MM.1S (cell line): Measurements from ENCODE around the gene RCOR1.

ENCODE experiments used
- DNase-seq: peaks from one replicate; pipeline ENCODE4 v3.0.0-alpha.2; 2015
- H2AFZ ChIP-seq: fragments of 300-600 bp; sonication (generic); 2 replicates; pipeline ENCODE4 v1.6.0; 2016; ENCODE audit warnings: antibody characterized with exemption, low read length
- H3F3A ChIP-seq: fragments of 300-600 bp; sonication (generic); 2 replicates; pipeline ENCODE4 v1.6.1; 2016; ENCODE audit warnings: mild to moderate bottlenecking, antibody characterized with exemption, low read length, moderate library complexity, mixed read lengths; ENCODE audit not compliant: insufficient read depth
- H3K27ac ChIP-seq: fragments of 300-600 bp; sonication (generic); 2 replicates; pipeline ENCODE4 v1.5.1; 2016; ENCODE audit warnings: mild to moderate bottlenecking, low read length
- H3K27me3 ChIP-seq: fragments of 300-600 bp; sonication (generic); replicated peaks from 2 replicates; pipeline ENCODE4 v1.6.0; 2016; ENCODE audit warnings: low read length; ENCODE audit not compliant: insufficient read depth
- H3K36me3 ChIP-seq: fragments of 300-600 bp; sonication (generic); replicated peaks from 2 replicates; pipeline ENCODE4 v1.6.1; 2016; ENCODE audit warnings: mild to moderate bottlenecking, low read length, mixed read lengths; ENCODE audit not compliant: insufficient read depth
- H3K4me1 ChIP-seq: fragments of 300-600 bp; sonication (generic); 2 replicates; pipeline ENCODE4 v1.6.1; 2016; ENCODE audit warnings: low read length, mixed read lengths
- H3K4me2 ChIP-seq: fragments of 300-600 bp; sonication (generic); 2 replicates; pipeline ENCODE4 v1.6.0; 2016; ENCODE audit warnings: low read depth, low read length
- H3K4me3 ChIP-seq: fragments of 300-600 bp; sonication (generic); 2 replicates; pipeline ENCODE4 v1.5.1; 2016; ENCODE audit warnings: low read length, mixed read lengths
- H3K79me2 ChIP-seq: fragments of 300-600 bp; sonication (generic); 2 replicates; pipeline ENCODE4 v1.6.1; 2016; ENCODE audit warnings: mixed run types, low read length, mixed read lengths
- H3K9ac ChIP-seq: fragments of 300-600 bp; sonication (generic); 2 replicates; pipeline ENCODE4 v1.6.1; 2016; ENCODE audit warnings: low read length, mixed read lengths
- H3K9me2 ChIP-seq: fragments of 300-600 bp; sonication (generic); replicated peaks from 2 replicates; pipeline ENCODE4 v1.6.1; 2016; ENCODE audit warnings: mild to moderate bottlenecking, low read length, mixed read lengths; ENCODE audit not compliant: insufficient read depth
- H3K9me3 ChIP-seq: fragments of 300-600 bp; sonication (generic); replicated peaks from 2 replicates; pipeline ENCODE4 v1.6.1; 2016; ENCODE audit warnings: mild to moderate bottlenecking, low read length, mixed read lengths; ENCODE audit not compliant: insufficient read depth
- H4K20me1 ChIP-seq: fragments of 300-600 bp; sonication (generic); 2 replicates; pipeline ENCODE4 v1.6.1; 2016; ENCODE audit warnings: mild to moderate bottlenecking, low read length, moderate library complexity, mixed read lengths; ENCODE audit not compliant: insufficient read depth
- EZH2 ChIP-seq: fragments of 300-600 bp; sonication (generic); optimal IDR thresholded peaks from 2 replicates; pipeline ENCODE3; 2017; ENCODE audit warnings: low read depth, mild to moderate bottlenecking, antibody characterized with exemption, low read length, mixed read lengths
- EZH2phosphoT487 ChIP-seq: fragments of 300-600 bp; sonication (generic); IDR thresholded peaks from 2 replicates; pipeline ENCODE4 v1.6.1; 2018; ENCODE audit warnings: antibody characterized with exemption, low read length
- TF ChIP-seq, protein P1 (sequence below): fragments of 300-600 bp; sonication (generic); IDR thresholded peaks from 2 replicates; pipeline ENCODE4 v1.5.1; 2016; ENCODE audit warnings: antibody characterized with exemption, low read length, mixed read lengths

The RCOR1 gene

DNA sequence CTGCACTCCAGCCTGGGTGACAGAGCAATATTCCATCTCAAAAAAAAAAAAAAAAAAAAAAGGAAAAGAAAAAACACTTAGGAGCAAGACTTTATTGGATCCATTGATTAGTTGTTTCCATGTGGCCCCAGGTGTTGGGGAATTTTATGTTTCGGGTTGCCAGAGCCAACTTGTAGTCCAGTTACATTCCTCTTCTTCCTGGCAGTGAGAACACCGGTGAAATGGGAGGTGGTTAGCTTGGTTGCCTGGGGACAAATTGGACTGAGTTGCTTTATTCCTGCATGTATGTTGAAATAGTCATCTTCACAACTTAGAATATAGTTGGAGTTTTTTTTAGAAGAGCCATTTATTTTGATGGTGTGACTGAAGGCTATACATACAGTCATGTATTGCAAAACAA is 12.6 kb downstream of the RCOR1 start:
- Histone ChIP-seq H4K20me1 (no peaks in the 10 kb centered on the region), H3K4me1 (no peaks in the 10 kb centered on the region)

DNA sequence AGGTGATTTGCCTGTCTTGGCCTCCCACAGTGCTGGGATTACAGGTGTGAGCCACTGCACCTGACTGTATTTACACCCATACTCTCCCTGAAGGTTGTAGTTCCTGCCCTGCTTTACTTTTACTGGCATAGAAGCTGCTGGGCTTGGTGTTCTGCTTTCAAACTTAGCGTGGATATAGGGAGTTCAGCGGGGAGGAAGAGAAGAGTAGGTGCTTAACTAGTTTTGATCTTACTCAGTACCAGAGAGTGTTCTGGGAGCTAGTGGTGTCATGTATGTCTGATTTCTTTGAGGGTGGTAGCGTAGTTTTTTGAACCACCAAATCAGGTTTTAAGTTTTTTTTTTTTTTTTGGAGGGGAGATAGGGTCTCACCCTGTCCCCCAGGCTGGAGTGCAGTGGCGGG is 13.8 kb downstream of the RCOR1 start:
- Histone ChIP-seq H3K4me3 (no peak overlapping the region), H2AFZ (no peak overlapping the region), H3F3A (no peaks in the 10 kb centered on the region; the same call in 1 of the 2 replicates), H3K79me2 (peaks cover 52% of the 10 kb centered on the region), H3K27me3 (no peaks in the 10 kb centered on the region), H3K9ac (no peak overlapping the region), H3K4me2 (no peak overlapping the region), H3K36me3 (no peaks in the 10 kb centered on the region), H3K9me2 (no peaks in the 10 kb centered on the region), H3K4me1 (no peaks in the 10 kb centered on the region), H3K9me3 (no peaks in the 10 kb centered on the region), H4K20me1 (no peaks in the 10 kb centered on the region), H3K27ac (no peak overlapping the region)
- TF ChIP-seq EZH2 (no peak), EZH2phosphoT487 (no peak)
- TF ChIP-seq, protein P1, sequence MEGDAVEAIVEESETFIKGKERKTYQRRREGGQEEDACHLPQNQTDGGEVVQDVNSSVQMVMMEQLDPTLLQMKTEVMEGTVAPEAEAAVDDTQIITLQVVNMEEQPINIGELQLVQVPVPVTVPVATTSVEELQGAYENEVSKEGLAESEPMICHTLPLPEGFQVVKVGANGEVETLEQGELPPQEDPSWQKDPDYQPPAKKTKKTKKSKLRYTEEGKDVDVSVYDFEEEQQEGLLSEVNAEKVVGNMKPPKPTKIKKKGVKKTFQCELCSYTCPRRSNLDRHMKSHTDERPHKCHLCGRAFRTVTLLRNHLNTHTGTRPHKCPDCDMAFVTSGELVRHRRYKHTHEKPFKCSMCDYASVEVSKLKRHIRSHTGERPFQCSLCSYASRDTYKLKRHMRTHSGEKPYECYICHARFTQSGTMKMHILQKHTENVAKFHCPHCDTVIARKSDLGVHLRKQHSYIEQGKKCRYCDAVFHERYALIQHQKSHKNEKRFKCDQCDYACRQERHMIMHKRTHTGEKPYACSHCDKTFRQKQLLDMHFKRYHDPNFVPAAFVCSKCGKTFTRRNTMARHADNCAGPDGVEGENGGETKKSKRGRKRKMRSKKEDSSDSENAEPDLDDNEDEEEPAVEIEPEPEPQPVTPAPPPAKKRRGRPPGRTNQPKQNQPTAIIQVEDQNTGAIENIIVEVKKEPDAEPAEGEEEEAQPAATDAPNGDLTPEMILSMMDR = no peak
- no peak for DNase-seq

More for the DNA sequence above, 12.6 kb downstream of the RCOR1 start:
- no peaks in the 10 kb centered on the region for H3F3A ChIP-seq
- no peak for DNase-seq
- no peak overlapping the region for H3K4me2 ChIP-seq
- no peaks in the 10 kb centered on the region for H3K9me2 ChIP-seq
- no peaks in the 10 kb centered on the region for H3K27me3 ChIP-seq
- no peak overlapping the region for H3K9ac ChIP-seq
- peaks cover 54% of the 10 kb centered on the region for H3K79me2 ChIP-seq
- no peak overlapping the region for H2AFZ ChIP-seq
- no peak overlapping the region for H3K27ac ChIP-seq
- H3K4me3 ChIP-seq = no peak overlapping the region
- no peaks in the 10 kb centered on the region for H3K9me3 ChIP-seq
- no peaks in the 10 kb centered on the region for H3K36me3 ChIP-seq
- TF ChIP-seq, protein P1 = no peak
- no peak for TF ChIP-seq EZH2
- TF ChIP-seq EZH2phosphoT487 = no peak

DNA sequence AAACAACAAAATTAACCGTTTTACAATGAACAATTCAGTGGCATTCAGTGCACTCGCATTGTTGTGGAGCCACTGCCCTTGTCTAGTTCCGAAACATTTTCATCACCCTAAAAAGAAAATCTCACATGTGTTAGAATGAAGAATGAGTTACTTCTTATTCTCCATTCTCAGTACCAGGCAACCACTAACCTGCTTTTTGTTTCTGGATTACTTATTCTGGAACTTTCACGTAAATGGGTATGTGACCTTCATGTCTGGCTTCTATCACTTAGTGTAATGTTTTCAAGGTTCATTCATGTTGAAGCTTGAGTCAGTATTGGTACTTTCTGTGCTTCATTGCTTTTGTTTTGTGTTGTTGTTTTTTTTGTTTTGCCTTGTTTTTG is 15.6 kb downstream of the RCOR1 start:
- Histone ChIP-seq H3K9me2 (no peaks in the 10 kb centered on the region), H3K9ac (no peak overlapping the region), H3K9me3 (no peaks in the 10 kb centered on the region), H3K27me3 (no peaks in the 10 kb centered on the region), H3K36me3 (no peaks in the 10 kb centered on the region), H3K79me2 (peaks cover 58% of the 10 kb centered on the region), H3K4me1 (no peaks in the 10 kb centered on the region), H3K27ac (no peak overlapping the region), H3K4me2 (no peak overlapping the region), H4K20me1 (no peaks in the 10 kb centered on the region), H2AFZ (no peak overlapping the region), H3K4me3 (no peak overlapping the region), H3F3A (no peaks in the 10 kb centered on the region; the same call in 1 of the 2 replicates)
- TF ChIP-seq, protein P1 = no peak
- DNase-seq = no peak
